HG03280 (cell line): ENCODE results near the gene DNAJC18.
"Not testable (repeated sequence)": the region's sequence is repeated elsewhere in the genome, so short reads cannot be mapped to it uniquely, and the experiment has no call there.

Experiments
- ATAC-seq: cut with Tn5 transposase; IDR thresholded peaks from one replicate; pipeline ENCODE4 v1.9.1; 2021; ENCODE audit warnings: mild to moderate bottlenecking, moderate library complexity; ENCODE audit not compliant: unreplicated experiment

Gene DNAJC18

DNA sequence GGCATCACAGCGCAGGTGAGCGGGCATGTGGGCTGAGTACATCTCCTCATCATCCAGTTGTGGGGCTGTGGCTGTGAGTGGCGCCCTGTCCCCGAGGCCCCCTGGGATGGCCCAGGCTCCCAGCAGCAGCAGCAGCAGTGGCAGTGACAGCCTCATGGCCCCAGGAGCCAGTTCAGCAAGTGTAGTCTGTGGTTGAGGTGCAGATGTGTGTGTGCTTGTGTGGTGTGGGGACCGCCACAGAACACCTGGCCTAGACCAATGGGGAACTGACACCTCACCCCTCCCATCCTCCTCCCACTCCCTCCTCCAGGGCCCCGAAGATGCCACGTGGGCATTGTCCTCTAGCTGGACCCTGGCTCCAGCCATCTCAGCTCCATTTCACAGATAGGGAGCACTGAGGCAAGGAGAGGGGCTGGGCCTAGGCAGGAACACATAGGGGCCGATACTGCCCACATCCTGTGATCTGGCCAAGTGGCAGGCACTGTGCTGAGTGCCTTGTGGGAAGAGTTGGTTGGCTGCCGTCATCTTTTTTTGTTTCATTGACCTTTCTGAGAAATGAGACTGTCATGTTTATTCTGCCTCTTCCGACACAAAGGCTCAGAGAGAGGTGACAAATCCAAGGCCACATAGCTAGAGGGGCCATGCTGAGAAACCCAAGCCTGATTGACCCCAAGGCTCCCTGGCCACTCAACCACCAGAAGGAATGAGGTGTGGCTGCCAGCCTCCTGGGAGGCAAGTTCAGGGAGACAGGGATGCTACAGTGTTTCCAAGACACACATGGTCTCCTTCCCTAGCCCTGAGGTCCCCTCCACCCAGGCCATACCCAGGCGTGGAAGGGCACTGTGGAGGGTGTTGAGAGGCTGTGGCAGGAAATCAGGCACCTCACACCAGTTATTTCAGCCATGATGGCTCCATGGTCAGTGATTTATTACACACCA is 49.4 kb downstream of the DNAJC18 start, which contains the start of gene MZB1:
TSS of gene MZB1 (minus strand) at position 213 of the 938 bp plus-strand sequence. CDS start at position 156, 57 bp downstream.
- peak; percentile 40 for ATAC-seq

DNA sequence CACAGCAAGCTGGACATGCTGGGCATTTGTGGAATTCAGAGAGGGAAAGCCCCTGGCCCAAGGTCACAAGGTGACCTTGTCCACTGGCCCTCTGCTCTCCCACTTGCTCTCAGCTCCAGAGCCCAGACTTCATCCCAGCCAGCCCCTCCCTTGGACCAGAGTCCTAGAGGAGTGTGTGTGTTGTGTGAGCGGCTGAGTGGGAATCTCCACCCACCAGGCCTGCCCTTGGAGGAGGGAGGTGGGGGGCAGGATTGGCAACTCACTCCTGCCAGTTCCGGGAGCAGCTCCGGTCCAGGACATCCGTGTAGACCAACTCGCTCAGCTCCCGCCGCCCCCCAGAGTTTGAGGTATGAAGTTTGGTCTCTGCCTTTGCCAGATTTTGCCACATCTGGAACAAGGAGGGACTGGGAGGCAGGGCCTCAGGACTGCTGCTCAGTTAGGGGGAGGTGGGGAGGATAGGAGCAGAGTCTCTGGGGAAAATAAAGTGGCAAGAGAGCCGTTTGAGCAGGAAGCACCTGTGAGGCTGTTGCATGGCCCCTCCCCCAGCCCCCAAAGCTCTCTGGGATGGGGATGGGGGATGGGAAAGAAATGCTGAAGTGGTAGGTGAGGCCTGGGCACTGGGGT is 51.0 kb downstream of the DNAJC18 start:
- no peak for ATAC-seq

DNA sequence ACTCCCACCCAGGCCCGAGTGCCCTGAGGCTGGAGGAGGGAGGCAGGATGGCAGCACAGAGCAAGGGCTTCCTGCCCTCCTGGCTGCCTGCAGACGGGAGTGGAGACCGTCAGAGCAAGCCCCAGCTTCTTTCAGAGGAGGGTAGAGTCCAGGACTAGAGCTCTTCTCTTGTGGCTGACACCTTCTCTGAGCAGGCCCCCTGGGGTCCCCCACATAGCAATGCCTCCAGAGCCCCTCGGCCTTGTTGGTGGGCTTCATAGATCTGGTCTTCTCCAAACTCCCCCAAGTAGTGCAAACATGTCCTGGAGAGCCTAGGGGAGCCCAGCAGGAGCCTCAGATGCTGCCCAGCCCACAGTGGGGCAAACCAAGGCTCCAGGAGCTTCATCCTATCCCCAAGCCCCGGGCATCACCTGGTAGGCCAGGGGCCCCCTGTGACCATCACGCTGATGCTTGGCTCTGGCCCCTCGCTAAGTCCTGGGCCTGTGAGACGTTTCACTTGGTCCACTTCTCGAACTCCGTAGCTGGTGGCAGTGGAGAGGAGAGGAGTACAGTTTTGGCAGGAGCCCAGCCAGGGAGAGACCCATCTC is 51.6 kb downstream of the DNAJC18 start:
- no peak for ATAC-seq

DNA sequence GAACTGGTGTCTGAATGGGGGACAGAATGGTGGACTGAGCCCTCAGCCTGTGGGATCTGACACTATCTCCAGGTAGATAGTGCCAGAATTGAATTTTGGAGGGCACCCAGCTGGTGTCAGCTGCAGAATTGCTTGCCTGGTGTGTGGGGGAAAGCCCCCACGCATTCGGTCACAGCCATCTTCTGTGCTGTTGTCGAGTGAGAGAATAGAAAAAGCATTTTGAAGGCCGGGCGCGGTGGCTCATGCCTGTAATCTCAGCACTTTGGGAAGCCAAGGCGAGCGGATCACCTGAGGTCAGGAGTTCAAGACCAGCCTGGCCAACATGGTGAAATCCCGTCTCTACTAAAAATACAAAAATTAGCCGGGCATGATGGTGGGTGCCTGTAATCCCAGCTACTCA is 52.4 kb downstream of the DNAJC18 start:
- not testable (repeated sequence) for ATAC-seq

DNA sequence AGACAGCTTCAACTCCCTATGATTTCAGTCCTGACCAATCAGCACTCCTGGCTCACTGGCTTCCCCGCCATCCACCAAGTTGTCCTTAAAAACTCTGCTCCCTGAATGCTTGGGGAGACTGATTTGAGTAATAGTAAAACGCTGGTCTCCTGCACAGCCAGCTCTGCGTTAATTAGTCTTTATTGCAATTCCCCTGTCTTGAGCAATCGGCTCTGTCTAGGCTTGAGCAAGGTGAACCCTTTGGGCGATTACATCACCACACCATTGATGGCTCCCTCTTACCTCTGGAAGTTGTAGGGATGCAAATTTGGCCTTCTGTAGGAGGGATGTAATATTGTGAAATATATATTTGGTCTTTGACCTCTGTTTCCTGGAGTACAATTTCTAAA is 53.3 kb downstream of the DNAJC18 start:
- ATAC-seq = no peak

DNA sequence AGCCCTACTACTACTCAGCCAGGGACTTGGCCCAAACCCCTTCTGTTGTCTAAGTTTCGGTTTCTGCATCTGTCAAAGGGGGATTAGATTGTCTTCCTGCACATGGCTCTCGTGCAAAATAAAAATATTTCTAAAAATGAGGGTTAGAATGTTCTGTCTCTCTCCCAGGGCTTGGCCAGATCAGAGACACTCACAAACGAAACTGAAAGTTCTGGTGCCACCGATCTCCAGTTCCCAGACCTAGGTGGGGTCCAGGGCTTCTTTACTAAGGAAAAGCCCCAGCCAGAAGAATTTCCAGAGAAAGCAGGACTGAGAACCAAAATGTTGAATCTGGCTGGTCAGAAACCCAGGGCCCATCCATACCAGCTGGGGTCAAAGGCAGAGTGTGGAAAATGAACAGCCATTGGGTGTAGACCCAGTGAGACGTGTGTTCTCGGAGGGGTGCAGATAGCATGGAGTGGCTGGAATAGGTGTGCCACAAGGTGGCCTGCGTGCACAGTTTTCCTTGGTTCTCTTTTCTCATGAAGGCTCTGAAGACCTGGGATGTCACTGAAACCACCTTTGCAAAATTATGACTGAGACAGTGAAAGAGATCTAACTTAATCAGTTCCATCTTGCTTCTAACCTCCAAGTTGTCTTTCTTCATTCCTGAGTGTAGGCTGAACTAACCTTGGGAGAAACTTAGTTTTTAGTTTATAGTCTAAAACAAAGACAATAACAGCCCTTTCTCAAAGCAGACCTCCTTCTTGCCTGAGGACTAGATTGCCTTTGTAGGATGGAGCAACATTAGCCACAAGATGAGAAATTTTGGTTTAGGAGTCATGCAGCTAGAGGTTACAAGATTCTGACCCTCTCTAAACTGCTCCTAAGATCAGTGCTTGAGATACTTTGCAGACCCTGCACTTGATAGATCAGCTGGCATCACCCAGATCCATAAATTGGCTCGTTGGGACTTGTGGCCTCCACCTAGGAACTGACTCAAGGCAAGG is 54.0 kb downstream of the DNAJC18 start:
- ATAC-seq = no peak

DNA sequence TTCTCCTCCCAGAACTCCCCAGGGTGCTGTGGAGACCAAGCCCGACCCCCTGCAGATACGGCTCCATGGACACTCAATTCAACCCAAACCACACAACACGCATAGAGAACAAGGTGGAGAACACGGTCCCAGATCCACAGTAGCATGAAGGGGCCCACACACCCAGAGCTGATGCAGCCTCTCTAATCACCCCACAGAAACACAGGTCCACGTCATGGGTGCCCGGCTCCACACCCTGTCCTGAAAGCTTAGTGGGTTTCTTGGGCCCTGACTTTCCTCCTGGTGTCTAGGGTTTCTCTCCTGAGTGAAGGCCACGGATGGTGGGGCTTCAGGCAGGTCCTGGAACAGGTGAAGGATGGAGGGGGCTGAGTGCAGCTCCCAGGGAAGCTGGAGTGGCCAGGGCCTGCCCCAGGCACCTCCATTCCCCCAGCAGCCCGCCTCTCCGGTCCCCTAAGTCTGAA is 54.7 kb downstream of the DNAJC18 start:
- ATAC-seq = no peak

DNA sequence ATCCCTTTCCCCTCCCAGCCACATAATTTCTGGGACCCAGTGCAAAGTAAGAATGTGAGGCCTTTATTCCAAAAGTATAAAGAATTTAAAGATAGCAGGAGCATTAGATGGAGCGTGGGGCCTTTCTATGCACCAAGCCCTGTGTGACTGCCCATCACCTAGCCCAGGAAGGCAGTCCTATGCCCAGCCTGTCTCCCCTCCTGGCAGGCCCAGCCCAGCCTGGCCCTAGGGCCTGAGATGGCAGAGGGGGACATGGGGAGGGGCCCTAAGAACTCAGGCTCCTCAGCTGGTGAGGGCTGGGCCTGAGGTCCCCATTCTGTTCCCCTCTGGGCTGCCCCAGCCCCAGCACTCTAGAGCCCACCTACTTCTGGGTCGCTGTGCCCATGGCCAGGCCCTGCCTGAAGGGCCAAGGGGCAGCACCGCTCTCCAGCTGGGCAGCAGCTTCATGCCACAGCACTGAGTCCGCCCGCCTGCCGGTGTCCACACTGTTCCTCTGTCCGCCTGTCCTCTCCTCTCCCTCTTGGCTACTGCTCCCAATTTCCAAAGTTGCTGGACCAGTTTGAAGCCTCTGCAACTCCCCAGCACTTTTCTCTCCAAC is 55.2 kb downstream of the DNAJC18 start:
- no peak for ATAC-seq

DNA sequence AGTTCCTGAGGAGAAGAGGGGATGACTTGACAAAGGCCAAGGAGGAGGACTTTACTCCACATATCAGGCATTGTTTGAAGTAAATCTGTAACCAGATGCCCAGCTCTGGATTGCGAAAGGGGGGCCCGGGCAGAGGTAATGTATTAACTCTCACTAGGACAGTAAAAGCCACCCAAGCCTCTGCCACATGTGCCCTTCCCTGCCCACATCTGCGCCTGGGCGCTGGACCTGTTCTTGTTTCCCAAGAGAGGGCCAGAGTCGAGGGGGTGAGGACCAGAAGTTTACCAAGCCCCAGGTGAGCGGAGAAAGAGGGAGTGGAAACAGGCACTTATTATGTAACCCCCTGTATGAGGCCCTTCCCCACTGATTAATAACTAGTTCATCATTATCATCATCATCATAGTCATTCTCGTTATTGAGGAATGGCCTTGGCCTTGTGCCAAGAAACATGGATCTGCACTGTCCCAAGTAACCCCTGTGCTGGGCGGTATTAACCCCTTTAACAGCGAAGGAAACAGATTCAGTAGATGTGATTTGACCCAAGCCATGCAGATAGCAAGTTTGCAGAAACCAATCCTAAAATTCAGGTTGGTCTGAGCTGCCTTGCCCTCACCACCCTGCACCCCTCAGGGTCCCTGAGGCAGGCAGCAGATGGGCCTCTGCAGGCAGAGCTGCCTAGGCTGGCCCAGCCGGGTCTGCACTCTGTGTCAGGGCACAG is 55.9 kb downstream of the DNAJC18 start, which contains the start of gene SLC23A1:
TSS of gene SLC23A1 (minus strand) at position 23 of the 718 bp plus-strand sequence. CDS start 44 bp downstream, outside the sequence.
- ATAC-seq = no peak

DNA sequence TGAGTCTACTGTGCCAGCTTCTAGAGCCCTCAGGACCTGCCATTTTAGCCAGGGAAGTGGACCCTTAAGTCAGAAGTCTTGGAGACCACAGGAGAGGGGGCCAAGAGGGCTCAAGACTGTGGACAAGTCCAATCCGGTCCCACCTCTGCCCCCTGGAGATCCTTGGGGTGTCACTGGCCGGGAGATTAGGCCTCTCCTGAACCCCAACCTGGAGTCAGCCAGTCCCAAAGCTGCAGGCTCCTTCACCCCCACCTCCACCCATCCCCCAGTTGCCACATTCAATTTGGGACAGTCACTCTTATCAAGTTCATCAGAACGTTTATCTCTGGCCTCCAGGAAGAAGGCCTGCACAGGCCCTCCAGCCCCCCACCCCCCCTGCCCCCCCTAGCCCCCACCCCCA is 56.5 kb downstream of the DNAJC18 start:
- ATAC-seq = no peak

DNA sequence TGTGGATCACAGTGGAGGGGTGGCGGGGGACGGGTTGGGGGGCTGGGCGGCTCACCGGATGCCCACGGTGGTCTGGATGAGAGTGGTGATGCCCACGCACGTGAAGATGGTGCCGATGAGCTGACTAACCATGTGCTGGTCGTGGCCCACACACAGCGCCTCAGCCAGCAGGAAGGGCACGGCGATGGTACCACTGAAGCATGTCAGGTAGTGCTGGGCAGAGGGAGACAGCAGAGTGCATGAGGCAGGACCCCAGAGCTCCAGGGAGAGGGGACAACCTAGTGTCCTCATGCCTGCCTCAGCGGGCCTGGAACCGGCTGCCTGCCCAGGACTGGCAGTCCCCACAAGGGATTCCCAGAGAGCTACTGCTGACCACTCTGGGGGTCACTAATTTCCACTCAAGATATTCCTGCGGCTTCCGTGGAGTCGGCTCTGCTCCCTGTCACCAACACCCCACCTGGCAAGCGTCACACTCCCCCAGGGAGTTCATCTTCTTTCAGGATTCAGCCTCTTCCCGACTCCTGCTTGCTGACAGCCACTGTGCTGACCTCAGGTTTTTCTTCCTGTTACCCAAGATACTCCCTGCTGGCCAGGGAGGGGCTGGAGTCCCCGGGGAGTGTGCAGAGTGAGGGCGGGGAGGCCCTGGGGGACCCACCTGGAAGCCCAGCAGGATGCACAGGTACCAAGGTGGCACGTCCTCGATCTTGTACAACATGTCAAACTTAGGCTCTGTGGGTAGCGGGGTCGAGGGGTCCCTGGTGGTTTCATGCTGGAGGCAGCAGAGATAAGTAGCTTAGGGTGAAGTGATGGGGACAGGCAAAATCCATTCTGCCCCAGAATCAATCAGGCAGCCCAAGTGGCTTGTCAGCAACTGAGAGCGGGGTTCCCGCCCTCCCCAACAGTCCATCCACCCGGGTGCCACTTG is 57.2 kb downstream of the DNAJC18 start:
- no peak for ATAC-seq

DNA sequence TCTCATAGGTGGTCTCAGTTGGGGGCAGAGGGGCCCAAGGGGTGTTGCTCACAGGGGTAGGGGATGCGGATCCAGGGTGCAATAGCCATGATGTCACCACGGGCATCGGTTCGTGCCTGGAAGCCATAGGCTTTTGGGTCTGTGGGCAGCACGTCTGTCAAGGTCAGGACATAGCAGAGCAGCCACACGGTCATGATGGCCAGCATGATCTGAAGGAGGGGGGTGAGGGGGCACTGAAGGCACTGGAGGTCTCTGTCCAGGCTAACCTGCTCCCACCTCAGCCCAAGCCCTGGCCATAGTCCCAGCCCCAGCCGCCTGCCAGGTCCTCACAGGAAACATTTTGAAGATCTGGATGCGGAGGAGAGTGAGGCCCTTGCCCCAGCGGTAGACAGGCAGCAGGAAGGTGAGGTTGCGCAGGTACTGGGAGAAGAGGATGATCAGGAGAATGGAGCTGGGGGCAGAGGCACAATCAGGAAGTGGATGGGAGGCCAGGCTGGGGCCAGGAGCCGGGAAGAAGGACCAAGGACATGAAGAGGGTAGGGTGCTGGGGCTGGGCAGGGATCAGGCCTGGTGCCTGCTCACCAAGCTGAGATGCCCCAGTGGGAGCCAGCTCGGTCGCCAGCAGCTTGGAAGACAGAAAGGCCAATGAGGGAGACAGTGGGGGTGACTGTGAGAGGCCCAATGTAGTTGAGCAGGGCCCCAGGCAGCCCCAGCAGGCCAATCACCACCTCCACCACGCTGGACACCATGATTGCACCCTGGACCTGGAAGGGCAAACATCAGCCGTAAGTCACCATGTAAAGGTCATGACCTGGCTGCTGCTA is 59.5 kb downstream of the DNAJC18 start:
- ATAC-seq = no peak

DNA sequence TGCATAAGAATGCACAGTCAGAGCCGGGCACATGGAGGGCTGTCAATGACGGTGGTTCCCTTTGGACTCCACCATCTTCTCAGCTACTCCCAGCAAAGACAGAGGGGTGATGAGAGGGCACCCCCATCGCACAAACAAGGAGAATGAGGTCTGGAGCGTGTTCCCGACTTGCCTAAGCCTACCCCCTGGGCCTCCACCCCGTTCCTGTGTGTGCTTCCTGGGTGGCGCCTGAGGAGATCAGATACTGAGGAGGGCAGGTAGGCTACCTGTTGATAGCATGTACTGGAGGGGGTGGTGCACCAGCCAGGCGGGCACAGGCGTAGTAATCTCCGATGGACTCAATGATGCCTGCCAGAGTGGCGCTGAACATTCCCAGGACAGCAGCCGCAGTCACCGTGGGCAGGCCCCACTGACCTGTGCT is 60.4 kb downstream of the DNAJC18 start:
- ATAC-seq = no peak

DNA sequence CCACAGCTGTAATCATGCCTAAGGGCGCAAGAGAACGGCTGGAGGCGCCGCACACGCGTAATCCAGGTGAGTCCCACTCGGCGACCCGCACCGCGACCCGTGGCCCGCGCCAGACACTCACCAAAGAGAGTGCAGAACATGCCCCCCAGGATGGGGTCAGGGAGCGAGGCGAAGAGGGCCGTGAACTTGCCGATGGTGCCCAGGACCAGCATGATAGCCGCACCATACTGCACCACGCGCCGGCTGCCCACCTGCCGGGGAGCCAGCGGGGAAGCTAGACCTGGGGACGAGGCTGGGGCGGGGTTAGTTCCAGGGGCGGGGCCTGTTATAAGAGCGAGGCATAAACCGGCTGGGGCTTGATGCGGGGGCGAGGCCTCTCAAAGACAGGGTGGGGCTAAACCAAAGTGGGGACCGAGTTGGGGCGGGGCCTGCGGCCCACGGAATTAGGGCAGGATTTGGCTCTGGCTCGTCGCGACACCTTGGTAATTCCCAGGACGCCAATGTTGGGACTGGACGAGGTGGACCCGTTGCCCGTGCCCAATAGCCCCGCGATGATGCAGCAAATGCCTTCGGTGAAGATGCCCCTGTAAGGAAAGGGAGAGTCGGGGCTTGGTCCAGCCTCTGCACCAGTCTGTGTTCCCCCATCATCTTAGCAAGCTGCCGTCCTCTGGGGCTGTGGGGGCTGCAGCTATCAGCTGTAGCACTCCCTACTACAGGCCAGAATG is 61.1 kb downstream of the DNAJC18 start:
- ATAC-seq = no peak

DNA sequence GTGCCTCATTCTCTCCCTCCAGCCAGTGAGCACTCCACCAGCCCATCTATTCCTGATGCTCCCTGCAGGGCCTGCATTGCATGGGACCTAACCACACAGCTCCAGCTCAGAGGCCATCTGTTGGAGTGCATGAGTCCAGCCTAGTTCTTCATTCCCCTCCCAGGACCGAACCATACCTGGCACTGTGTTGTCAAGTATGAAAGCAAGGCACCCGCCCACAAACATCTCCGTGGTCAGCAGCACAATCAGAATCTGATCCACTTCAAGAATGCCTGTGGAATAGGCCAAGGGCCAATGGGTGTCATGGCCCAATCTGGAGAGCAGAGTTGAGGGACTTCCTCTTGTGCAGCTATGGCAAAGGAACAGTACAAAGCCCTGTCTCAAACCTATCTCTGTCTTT is 62.1 kb downstream of the DNAJC18 start:
- ATAC-seq = no peak

DNA sequence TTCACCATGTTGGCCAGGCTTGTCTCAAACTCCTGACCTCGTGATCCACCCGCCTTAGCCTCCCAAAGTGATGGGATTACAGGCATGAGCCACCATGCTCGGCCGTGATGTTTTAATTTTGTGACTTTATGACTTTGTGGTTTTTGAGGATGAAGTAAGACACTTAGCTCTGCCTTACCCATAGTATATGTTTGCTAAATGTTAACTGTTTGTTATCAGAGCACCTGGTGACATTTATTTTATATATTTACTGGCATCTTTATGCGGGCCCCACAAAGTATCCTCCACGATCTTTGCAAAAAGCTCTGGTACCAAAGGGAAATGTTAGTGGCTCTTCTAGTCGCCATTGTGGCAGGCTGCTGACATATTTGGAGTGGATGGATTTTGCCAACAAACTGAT is 63.0 kb downstream of the DNAJC18 start:
- ATAC-seq = no peak

DNA sequence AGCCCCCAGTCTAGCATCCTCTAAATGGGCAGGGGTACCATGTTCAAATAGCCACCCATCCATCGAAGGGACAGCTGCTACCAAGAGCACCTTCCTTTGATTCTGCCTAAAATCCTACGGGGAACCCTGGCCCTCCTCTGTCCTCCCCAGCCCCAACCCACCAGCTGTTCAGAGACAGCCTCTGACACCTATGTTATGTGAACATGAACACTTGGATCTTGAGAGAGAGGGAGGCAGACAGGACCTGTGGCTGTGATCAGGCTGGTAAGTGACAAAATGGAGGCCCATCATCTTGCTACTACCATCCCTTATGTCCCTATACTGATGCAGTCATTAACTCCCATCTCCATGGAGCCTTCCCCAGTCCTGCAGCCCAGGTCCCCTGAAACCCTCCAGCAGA is 64.4 kb downstream of the DNAJC18 start:
- ATAC-seq = no peak
